Body of pancreas (tissue), 4 donors: ENCODE results near the gene UBE2L6.

Source experiments
- POLR2A ChIP-seq, 3 donors: fragments of 450-650 bp; IDR thresholded peaks; one replicate each; pipeline ENCODE4 v1.6.1; 2016; ENCODE audit warnings: antibody characterized with exemption in 3 of 3, mild to moderate bottlenecking in 2 of 3
- TF ChIP-seq, protein P1 (sequence below), 7 experiments: fragments of 450-650 bp in 4 of 7; fragments of 200-600 bp in 3 of 7; sonication (generic) in 3 of 7; IDR thresholded peaks; one replicate each; pipeline ENCODE4 v1.5.1; 2016 to 2019; ENCODE audit warnings: antibody characterized with exemption in 7 of 7

DNA sequence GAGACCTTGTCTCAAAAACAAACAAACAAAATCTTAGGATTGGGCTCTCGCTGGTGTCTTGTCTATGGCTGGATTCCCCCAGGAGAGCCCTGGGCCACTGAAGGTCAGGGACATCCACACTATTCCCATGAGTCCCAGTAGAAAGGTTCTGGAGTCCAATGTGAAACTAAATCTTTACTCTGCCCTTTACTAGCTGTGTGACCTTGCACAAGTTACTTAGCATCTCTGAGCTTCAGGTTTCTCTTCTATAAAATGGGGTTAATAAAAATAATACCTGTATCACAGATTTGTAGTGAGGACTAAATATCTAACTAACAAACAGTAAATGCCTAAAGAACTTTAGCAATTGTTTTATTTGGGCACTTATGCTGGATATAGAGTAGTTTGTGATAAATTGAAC lies 61.0 kb downstream of the UBE2L6 start:
- no peak for TF ChIP-seq POLR2A (IDR thresholded peaks at IDR 0.05)
- TF ChIP-seq, protein P1, sequence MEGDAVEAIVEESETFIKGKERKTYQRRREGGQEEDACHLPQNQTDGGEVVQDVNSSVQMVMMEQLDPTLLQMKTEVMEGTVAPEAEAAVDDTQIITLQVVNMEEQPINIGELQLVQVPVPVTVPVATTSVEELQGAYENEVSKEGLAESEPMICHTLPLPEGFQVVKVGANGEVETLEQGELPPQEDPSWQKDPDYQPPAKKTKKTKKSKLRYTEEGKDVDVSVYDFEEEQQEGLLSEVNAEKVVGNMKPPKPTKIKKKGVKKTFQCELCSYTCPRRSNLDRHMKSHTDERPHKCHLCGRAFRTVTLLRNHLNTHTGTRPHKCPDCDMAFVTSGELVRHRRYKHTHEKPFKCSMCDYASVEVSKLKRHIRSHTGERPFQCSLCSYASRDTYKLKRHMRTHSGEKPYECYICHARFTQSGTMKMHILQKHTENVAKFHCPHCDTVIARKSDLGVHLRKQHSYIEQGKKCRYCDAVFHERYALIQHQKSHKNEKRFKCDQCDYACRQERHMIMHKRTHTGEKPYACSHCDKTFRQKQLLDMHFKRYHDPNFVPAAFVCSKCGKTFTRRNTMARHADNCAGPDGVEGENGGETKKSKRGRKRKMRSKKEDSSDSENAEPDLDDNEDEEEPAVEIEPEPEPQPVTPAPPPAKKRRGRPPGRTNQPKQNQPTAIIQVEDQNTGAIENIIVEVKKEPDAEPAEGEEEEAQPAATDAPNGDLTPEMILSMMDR (IDR thresholded peaks at IDR 0.05): no peak
